ENCODE measurements around the gene IFNAR2. TPM values are rescaled to one million over a fixed set of nuclear protein-coding genes. Genes with fewer than 3 reads are reported as not detected.

IFNAR2 gene
- polyA plus RNA-seq, 1 of the 3 experiments (the other 2 are of a cell fraction), result 10.4 TPM

DNA sequence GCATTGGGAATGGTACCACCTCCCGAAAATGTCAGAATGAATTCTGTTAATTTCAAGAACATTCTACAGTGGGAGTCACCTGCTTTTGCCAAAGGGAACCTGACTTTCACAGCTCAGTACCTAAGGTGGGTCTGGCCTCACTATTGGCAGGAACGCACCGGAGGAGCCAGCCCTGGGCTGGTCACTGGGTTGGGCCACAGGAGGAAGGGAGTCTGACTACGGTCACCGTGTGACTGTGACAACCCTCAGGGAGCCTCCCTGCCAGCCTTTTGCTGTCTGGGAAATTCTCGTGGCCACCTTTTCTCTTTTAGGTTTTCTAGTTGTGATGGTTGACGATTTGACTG lies 38.6 kb downstream of the IFNAR2 start:
- DNase-seq, result no peak
- Histone ChIP-seq H4K20me1 (ENCODE audit: insufficient read depth) (no peaks in the 10 kb centered on the region), H3K4me2 (no peak overlapping the region), H2AFZ (ENCODE audit: low read depth) (no peak overlapping the region), H3K9ac (no peak overlapping the region), H3K4me1 (ENCODE audit: control insufficient read depth in 1 of 2, insufficient read depth in 2 of 2, low read depth in 1 of 2, low read length in 1 of 2) (peaks cover 0 to 17% of the 10 kb centered on the region in 2 experiments; a peak in 1 of 4 replicates), H3K27me3 (ENCODE audit: insufficient read depth) (no peaks in the 10 kb centered on the region), H3K9me3 (no peaks in the 10 kb centered on the region), H3K79me2 (ENCODE audit: insufficient read depth) (no peaks in the 10 kb centered on the region), H3F3A (replicated peaks; ENCODE audit: insufficient read depth) (no peaks in the 10 kb centered on the region), H3K4me3 (ENCODE audit: low read depth in 2 of 2, low read length in 1 of 2) (no peak overlapping the region), H3K9me2 (no peaks in the 10 kb centered on the region), H3K36me3 (replicated peaks in 1 of 2; ENCODE audit: control insufficient read depth in 1 of 2, insufficient read depth in 2 of 2, low read length in 1 of 2) (peaks cover 4 to 12% of the 10 kb centered on the region in 2 experiments), H3K27ac (ENCODE audit: low read depth in 2 of 2, low read length in 1 of 2) (no peak overlapping the region)
- ChIA-PET CTCF (interaction anchor here (1.0 kb wide), 1 partner anchor 137 kb away, joined by 3 read pairs; no protein-coding TSS in a partner anchor), POLR2A (interaction anchor here (1.0 kb wide), 1 partner anchor 57 kb away, joined by 3 read pairs; no protein-coding TSS in a partner anchor)
- WGBS (ENCODE audit: low lambda C conversion rate), result 79% methylated on average over 3 of the region's 7 CpGs
- TF ChIP-seq, protein P1, sequence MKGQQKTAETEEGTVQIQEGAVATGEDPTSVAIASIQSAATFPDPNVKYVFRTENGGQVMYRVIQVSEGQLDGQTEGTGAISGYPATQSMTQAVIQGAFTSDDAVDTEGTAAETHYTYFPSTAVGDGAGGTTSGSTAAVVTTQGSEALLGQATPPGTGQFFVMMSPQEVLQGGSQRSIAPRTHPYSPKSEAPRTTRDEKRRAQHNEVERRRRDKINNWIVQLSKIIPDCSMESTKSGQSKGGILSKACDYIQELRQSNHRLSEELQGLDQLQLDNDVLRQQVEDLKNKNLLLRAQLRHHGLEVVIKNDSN (IDR thresholded peaks at IDR 0.05; ENCODE audit: borderline replicate concordance, low read depth), result no peak
- TF ChIP-seq RCOR1 (IDR thresholded peaks at IDR 0.05; ENCODE audit: low read length) (no peak), FOXM1 (IDR thresholded peaks at IDR 0.05; ENCODE audit: low read depth) (no peak), GABPA (IDR thresholded peaks at IDR 0.05; ENCODE audit: low read depth) (no peak)
- TF ChIP-seq, protein P2, sequence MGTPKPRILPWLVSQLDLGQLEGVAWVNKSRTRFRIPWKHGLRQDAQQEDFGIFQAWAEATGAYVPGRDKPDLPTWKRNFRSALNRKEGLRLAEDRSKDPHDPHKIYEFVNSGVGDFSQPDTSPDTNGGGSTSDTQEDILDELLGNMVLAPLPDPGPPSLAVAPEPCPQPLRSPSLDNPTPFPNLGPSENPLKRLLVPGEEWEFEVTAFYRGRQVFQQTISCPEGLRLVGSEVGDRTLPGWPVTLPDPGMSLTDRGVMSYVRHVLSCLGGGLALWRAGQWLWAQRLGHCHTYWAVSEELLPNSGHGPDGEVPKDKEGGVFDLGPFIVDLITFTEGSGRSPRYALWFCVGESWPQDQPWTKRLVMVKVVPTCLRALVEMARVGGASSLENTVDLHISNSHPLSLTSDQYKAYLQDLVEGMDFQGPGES (IDR thresholded peaks at IDR 0.05; ENCODE audit: low read depth, low read length), result no peak

DNA sequence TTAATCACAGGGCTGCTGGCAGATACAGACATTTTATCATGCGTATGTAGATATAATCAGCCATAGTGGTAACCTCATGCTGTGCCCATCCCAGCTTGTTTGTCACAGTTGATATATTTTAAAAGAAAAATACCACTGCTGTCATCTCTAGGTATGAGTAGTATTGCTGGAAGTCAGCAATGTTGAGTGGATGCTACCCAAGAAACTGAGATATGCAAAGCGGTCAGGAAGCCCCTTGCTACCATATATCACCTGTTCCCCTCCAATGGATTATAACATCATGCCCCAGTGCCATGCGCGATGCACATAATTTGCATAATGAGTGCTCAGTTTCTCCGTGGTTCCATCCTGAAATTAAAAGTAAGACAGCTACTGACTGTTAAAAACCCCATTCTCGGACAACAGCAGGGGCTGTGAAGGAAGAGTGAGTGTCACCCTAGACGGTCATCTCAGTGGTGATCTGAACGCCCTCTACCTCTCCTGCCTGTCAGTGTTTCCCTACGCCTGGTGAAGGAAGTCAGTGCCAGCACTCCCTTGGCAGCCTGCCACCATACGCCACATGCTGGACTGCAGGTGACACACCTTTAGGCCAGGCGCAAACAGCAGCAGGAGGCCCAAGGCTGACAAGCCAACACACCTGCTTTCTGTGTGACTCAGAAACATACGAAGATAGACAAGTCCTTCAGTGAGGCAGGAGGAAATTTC lies 39.2 kb downstream of the IFNAR2 start:
- Histone ChIP-seq H2AFZ (ENCODE audit: low read depth) (no peak overlapping the region), H3K79me2 (ENCODE audit: insufficient read depth) (no peaks in the 10 kb centered on the region), H4K20me1 (ENCODE audit: insufficient read depth) (no peaks in the 10 kb centered on the region), H3K4me2 (no peak overlapping the region), H3K9me3 (no peaks in the 10 kb centered on the region), H3K27me3 (ENCODE audit: insufficient read depth) (no peaks in the 10 kb centered on the region), H3K4me1 (ENCODE audit: control insufficient read depth in 1 of 2, insufficient read depth in 2 of 2, low read depth in 1 of 2, low read length in 1 of 2) (peaks cover 0 to 17% of the 10 kb centered on the region in 2 experiments; a peak in 1 of 4 replicates), H3F3A (replicated peaks; ENCODE audit: insufficient read depth) (no peaks in the 10 kb centered on the region), H3K4me3 (ENCODE audit: low read depth in 2 of 2, low read length in 1 of 2) (no peak overlapping the region), H3K36me3 (replicated peaks in 1 of 2; ENCODE audit: control insufficient read depth in 1 of 2, insufficient read depth in 2 of 2, low read length in 1 of 2) (peaks cover 4 to 14% of the 10 kb centered on the region in 2 experiments), H3K9ac (no peak overlapping the region), H3K9me2 (no peaks in the 10 kb centered on the region), H3K27ac (ENCODE audit: low read depth in 2 of 2, low read length in 1 of 2) (no peak overlapping the region; a peak in 1 of 4 replicates)
- CTCF ChIA-PET, result interaction anchor here (0.8 to 1.0 kb wide), 2 partner anchors 17 to 136 kb away, joined by 3 read pairs; no protein-coding TSS in a partner anchor
- POLR2A ChIA-PET, result interaction anchor here (1.0 kb wide), 1 partner anchor 57 kb away, joined by 3 read pairs; no protein-coding TSS in a partner anchor
- no peak for DNase-seq
- no peak for TF ChIP-seq FOXJ3 (CRISPR knock-in tag; IDR thresholded peaks at IDR 0.05)
- TF ChIP-seq RFX5 (IDR thresholded peaks at IDR 0.05; ENCODE audit: low read length), result no peak
- TF ChIP-seq FOXM1 (IDR thresholded peaks at IDR 0.05; ENCODE audit: low read depth), result no peak
- no peak for TF ChIP-seq POLR2AphosphoS5 (IDR thresholded peaks at IDR 0.05; ENCODE audit: low read depth, low read length)
- TF ChIP-seq, protein P2 (IDR thresholded peaks at IDR 0.05; ENCODE audit: low read depth, low read length), result no peak
- TF ChIP-seq GATA2 (CRISPR knock-in tag; IDR thresholded peaks at IDR 0.05), result no peak
- no peak for TF ChIP-seq RAD21 (IDR thresholded peaks at IDR 0.05; ENCODE audit: low read length)
- TF ChIP-seq MEF2A (IDR thresholded peaks at IDR 0.05; ENCODE audit: borderline replicate concordance, low read depth), result no peak
- no peak for TF ChIP-seq FOSL2 (IDR thresholded peaks at IDR 0.05; ENCODE audit: borderline replicate concordance, low read depth)
- TF ChIP-seq NRF1 (IDR thresholded peaks at IDR 0.05; ENCODE audit: low read depth, low read length), result no peak
- TF ChIP-seq, protein P3, sequence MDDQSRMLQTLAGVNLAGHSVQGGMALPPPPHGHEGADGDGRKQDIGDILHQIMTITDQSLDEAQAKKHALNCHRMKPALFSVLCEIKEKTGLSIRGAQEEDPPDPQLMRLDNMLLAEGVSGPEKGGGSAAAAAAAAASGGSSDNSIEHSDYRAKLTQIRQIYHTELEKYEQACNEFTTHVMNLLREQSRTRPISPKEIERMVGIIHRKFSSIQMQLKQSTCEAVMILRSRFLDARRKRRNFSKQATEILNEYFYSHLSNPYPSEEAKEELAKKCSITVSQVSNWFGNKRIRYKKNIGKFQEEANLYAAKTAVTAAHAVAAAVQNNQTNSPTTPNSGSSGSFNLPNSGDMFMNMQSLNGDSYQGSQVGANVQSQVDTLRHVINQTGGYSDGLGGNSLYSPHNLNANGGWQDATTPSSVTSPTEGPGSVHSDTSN (IDR thresholded peaks at IDR 0.05), result no peak
- 88% methylated on average over 8 of the region's 12 CpGs for WGBS (ENCODE audit: low lambda C conversion rate)

All from SK-N-SH (cell line).